ENCODE results near the gene FKBP1A. TPM values are rescaled to one million over a fixed set of nuclear protein-coding genes. Genes with fewer than 3 reads are reported as not detected.
A peak's percentile ranks its signal among the peaks of the same experiment; 100 is the strongest.

FKBP1A gene
- total and polyA plus RNA-seq, 9 of the 15 experiments (the other 6 are each of a cell fraction or from before 2014, with no cell fraction given): 48.8 to 502 (median 89.6) TPM

DNA sequence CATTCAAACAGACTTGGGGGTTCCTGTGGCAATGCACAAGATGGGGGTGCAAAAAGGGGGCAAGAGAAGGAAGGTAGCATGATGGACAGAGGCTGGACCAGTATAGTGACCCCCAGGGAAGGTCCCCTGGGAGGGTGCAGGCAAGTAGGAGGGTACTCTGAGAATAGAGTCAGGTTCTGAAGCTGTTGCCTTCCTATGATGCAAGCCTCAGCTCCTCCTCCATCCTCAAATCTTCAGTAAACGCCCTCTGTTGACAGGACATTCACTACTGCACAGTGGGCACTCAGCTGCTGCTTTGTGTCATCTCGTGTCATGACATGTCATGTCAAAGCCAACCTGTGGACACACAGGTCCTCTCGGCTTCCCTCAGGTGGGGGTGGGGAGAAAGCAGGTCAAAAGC, 58.1 kb downstream of the FKBP1A start (continued):
- TF ChIP-seq, protein P1, sequence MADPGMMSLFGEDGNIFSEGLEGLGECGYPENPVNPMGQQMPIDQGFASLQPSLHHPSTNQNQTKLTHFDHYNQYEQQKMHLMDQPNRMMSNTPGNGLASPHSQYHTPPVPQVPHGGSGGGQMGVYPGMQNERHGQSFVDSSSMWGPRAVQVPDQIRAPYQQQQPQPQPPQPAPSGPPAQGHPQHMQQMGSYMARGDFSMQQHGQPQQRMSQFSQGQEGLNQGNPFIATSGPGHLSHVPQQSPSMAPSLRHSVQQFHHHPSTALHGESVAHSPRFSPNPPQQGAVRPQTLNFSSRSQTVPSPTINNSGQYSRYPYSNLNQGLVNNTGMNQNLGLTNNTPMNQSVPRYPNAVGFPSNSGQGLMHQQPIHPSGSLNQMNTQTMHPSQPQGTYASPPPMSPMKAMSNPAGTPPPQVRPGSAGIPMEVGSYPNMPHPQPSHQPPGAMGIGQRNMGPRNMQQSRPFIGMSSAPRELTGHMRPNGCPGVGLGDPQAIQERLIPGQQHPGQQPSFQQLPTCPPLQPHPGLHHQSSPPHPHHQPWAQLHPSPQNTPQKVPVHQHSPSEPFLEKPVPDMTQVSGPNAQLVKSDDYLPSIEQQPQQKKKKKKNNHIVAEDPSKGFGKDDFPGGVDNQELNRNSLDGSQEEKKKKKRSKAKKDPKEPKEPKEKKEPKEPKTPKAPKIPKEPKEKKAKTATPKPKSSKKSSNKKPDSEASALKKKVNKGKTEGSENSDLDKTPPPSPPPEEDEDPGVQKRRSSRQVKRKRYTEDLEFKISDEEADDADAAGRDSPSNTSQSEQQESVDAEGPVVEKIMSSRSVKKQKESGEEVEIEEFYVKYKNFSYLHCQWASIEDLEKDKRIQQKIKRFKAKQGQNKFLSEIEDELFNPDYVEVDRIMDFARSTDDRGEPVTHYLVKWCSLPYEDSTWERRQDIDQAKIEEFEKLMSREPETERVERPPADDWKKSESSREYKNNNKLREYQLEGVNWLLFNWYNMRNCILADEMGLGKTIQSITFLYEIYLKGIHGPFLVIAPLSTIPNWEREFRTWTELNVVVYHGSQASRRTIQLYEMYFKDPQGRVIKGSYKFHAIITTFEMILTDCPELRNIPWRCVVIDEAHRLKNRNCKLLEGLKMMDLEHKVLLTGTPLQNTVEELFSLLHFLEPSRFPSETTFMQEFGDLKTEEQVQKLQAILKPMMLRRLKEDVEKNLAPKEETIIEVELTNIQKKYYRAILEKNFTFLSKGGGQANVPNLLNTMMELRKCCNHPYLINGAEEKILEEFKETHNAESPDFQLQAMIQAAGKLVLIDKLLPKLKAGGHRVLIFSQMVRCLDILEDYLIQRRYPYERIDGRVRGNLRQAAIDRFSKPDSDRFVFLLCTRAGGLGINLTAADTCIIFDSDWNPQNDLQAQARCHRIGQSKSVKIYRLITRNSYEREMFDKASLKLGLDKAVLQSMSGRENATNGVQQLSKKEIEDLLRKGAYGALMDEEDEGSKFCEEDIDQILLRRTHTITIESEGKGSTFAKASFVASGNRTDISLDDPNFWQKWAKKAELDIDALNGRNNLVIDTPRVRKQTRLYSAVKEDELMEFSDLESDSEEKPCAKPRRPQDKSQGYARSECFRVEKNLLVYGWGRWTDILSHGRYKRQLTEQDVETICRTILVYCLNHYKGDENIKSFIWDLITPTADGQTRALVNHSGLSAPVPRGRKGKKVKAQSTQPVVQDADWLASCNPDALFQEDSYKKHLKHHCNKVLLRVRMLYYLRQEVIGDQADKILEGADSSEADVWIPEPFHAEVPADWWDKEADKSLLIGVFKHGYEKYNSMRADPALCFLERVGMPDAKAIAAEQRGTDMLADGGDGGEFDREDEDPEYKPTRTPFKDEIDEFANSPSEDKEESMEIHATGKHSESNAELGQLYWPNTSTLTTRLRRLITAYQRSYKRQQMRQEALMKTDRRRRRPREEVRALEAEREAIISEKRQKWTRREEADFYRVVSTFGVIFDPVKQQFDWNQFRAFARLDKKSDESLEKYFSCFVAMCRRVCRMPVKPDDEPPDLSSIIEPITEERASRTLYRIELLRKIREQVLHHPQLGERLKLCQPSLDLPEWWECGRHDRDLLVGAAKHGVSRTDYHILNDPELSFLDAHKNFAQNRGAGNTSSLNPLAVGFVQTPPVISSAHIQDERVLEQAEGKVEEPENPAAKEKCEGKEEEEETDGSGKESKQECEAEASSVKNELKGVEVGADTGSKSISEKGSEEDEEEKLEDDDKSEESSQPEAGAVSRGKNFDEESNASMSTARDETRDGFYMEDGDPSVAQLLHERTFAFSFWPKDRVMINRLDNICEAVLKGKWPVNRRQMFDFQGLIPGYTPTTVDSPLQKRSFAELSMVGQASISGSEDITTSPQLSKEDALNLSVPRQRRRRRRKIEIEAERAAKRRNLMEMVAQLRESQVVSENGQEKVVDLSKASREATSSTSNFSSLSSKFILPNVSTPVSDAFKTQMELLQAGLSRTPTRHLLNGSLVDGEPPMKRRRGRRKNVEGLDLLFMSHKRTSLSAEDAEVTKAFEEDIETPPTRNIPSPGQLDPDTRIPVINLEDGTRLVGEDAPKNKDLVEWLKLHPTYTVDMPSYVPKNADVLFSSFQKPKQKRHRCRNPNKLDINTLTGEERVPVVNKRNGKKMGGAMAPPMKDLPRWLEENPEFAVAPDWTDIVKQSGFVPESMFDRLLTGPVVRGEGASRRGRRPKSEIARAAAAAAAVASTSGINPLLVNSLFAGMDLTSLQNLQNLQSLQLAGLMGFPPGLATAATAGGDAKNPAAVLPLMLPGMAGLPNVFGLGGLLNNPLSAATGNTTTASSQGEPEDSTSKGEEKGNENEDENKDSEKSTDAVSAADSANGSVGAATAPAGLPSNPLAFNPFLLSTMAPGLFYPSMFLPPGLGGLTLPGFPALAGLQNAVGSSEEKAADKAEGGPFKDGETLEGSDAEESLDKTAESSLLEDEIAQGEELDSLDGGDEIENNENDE (IDR thresholded peaks at IDR 0.05; ENCODE audit: low read depth, low read length): no peak
- TF ChIP-seq CBFA2T3 (IDR thresholded peaks at IDR 0.05) (no peak), U2AF1 (optimal IDR thresholded peaks at IDR 0.05; ENCODE audit: low read depth, low read length) (no peak), SAP30 (IDR thresholded peaks at IDR 0.05; ENCODE audit: borderline replicate concordance, insufficient read depth, low read depth, low read length, poor library complexity, severe bottlenecking) (no peak), RFX1 (IDR thresholded peaks at IDR 0.05) (no peak), ZC3H8 (IDR thresholded peaks at IDR 0.05) (no peak), RBM22 (IDR thresholded peaks at IDR 0.05; ENCODE audit: low read depth, low read length, poor library complexity, severe bottlenecking) (no peak)
- TF ChIP-seq, protein P2, sequence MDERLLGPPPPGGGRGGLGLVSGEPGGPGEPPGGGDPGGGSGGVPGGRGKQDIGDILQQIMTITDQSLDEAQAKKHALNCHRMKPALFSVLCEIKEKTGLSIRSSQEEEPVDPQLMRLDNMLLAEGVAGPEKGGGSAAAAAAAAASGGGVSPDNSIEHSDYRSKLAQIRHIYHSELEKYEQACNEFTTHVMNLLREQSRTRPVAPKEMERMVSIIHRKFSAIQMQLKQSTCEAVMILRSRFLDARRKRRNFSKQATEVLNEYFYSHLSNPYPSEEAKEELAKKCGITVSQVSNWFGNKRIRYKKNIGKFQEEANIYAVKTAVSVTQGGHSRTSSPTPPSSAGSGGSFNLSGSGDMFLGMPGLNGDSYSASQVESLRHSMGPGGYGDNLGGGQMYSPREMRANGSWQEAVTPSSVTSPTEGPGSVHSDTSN (CRISPR knock-in tag; IDR thresholded peaks at IDR 0.05; ENCODE audit: low read depth): no peak
- TF ChIP-seq, protein P2 (tag; conservative IDR thresholded peaks at IDR 0.05; ENCODE audit: low read depth): 0 out of 2 replicates have a peak, but pooled peaks have one; percentile 7

All from K562 (cell line).